Cardiac muscle cell (in vitro differentiated cells and primary cell): Measurements from ENCODE around the gene RASGEF1C. TPM values are rescaled to one million over a fixed set of nuclear protein-coding genes. Genes with fewer than 3 reads are reported as not detected.
A peak's percentile ranks its signal among the peaks of the same experiment; 100 is the strongest.

Experiments
- DNase-seq, 2 donors: peaks; one replicate each; pipeline versions ENCODE4 v3.0.0 to v3.0.0-alpha.2; 2010 to 2017; ENCODE audit warnings: low read depth in 1 of 2, low spot score in 1 of 2
- H3K27ac ChIP-seq: fragments of 200-600 bp; sonication (generic); 2 replicates; pipeline ENCODE4 v1.5.1; 2016
- H3K27me3 ChIP-seq: fragments of 200-600 bp; sonication (generic); 2 replicates; pipeline ENCODE4 v1.6.0; 2016; ENCODE audit warnings: control low read depth
- H3K36me3 ChIP-seq: fragments of 200-600 bp; sonication (generic); 2 replicates; pipeline ENCODE4 v1.5.1; 2016; ENCODE audit warnings: control low read depth
- H3K4me1 ChIP-seq: fragments of 200-600 bp; sonication (generic); 2 replicates; pipeline ENCODE4 v1.8.1; 2017; ENCODE audit warnings: low read depth, mild to moderate bottlenecking, mixed run types
- H3K4me3 ChIP-seq: fragments of 200-600 bp; sonication (generic); 2 replicates; pipeline ENCODE4 v1.5.1; 2016; ENCODE audit warnings: mild to moderate bottlenecking
- H3K9me3 ChIP-seq: fragments of 200-600 bp; sonication (generic); 2 replicates; pipeline ENCODE4 v1.5.1; 2017; ENCODE audit warnings: low read depth, mild to moderate bottlenecking, control low read depth
- CTCF ChIP-seq: IDR thresholded peaks from 2 replicates; pipeline ENCODE4 v1.5.1; 2012; ENCODE audit warnings: low read depth, mild to moderate bottlenecking, low read length
- polyA plus RNA-seq: library from polyadenylated mRNA; unstranded; fragments of >200 nt; fragmentation: Nextera tagmentation; extraction: Ambion mirVana; gene quantifications from 2 replicates; pipeline ENCODE4 v1.2.1, GENCODE V29; 2016
- total RNA-seq: library from RNA; depleted of rRNA; stranded (reverse); fragments of >200 nt; gene quantifications from 2 replicates; pipeline ENCODE4 v1.2.3, GENCODE V29; 2016

RASGEF1C gene
- total and polyA plus RNA-seq, 2 experiments from 2014 or later = 1.5 to 2.5 TPM

- Histone ChIP-seq H3K36me3 (no peaks in the 10 kb centered on the region), H3K4me1 (peaks cover 27% of the 10 kb centered on the region), H3K27ac (no peak overlapping the region), H3K27me3 (no peaks in the 10 kb centered on the region), H3K4me3 (peak overlapping the region; percentile 65), H3K9me3 (no peaks in the 10 kb centered on the region)
- peak in 1 of 2 donors; percentile 20 for DNase-seq
- no peak for TF ChIP-seq CTCF
Observed at GRCh38 chr5:180069589-180070247, 139.3 kb downstream of the RASGEF1C start.

GRCh38 chr5:180068519-180069090, 140.4 kb downstream of the RASGEF1C start:
- Histone ChIP-seq H3K9me3 (no peaks in the 10 kb centered on the region), H3K4me3 (no peak overlapping the region), H3K4me1 (peaks cover 27% of the 10 kb centered on the region), H3K36me3 (no peaks in the 10 kb centered on the region), H3K27ac (no peak overlapping the region), H3K27me3 (no peaks in the 10 kb centered on the region)
- no peak for TF ChIP-seq CTCF
- DNase-seq = no peak

DNA sequence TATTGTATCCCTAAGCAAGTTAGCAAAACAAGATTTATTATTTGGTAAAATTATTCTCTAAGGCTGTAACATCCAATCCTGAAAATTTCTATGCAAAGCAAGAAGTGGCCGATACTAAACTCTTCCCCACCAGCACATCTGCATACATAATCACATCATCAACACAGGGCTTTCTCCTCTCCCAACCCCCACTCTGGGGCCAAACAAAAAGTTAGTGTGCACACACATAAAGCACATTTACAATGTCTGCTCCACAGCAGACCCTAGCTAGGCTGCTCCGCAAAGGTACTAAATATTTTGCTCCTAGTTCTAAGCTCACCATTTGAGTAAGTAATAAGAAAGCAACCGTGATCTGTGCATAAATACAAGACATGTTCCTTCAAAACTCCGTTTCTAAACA, 141.0 kb downstream of the RASGEF1C start:
- no peak overlapping the region for H3K4me3 ChIP-seq
- no peak overlapping the region for H3K27ac ChIP-seq

DNA sequence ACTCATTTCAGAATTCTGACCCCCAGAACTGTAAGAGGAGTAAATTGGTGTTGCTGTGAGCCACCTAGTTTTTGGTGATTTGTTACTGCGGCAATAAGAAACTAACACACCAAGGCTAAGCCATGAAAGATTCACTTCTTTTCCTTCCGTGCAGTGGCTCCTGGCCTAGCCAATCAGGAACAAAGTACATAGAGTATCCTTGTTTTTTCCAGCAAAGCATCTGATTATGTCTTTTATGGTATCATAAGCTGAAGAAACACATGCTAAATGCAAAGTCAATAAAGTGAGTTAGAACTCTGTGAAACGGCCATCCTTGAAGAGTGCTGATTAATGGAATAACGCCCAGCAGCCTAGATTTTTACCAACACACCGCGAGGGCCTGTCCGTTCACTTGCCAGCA, 148.8 kb downstream of the RASGEF1C start:
- Histone ChIP-seq H3K27me3 (no peaks in the 10 kb centered on the region), H3K27ac (no peak overlapping the region), H3K4me3 (no peak overlapping the region), H3K4me1 (no peaks in the 10 kb centered on the region), H3K9me3 (no peaks in the 10 kb centered on the region), H3K36me3 (no peaks in the 10 kb centered on the region)
- DNase-seq = no peak
- no peak for TF ChIP-seq CTCF

More for the DNA sequence above, 141.0 kb downstream of the RASGEF1C start:
- no peaks in the 10 kb centered on the region for H3K27me3 ChIP-seq
- TF ChIP-seq CTCF = no peak
- H3K36me3 ChIP-seq = no peaks in the 10 kb centered on the region
- H3K4me1 ChIP-seq = peaks cover 27% of the 10 kb centered on the region
- DNase-seq = no peak
- H3K9me3 ChIP-seq = no peaks in the 10 kb centered on the region

DNA sequence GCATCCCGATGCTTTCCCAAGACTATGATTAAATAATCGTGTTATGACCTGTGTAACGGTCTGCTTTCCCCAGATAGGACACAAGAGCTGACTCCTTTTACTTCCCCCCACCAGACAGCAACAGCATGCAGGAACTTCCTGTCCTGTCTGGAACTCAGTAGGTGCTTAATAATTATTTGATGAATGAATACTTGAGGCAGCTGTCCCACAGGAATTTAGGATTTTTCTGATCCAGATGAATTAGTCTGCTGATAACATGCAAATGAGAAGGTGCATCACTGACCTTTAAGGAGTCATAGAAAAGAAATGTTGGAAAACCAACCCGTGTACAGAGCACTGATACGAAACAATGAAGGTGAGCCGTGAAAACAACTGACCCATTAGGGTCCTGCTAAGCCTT, 149.7 kb downstream of the RASGEF1C start:
- no peaks in the 10 kb centered on the region for H3K36me3 ChIP-seq
- H3K27me3 ChIP-seq = no peaks in the 10 kb centered on the region
- H3K4me1 ChIP-seq = peaks cover 2% of the 10 kb centered on the region
- no peak for TF ChIP-seq CTCF
- H3K4me3 ChIP-seq = no peak overlapping the region
- no peak for DNase-seq
- H3K27ac ChIP-seq = no peak overlapping the region
- no peaks in the 10 kb centered on the region for H3K9me3 ChIP-seq
